ENCODE results near the gene NUDT16L1. TPM values are rescaled to one million over a fixed set of nuclear protein-coding genes. Genes with fewer than 3 reads are reported as not detected.
A peak's percentile ranks its signal among the peaks of the same experiment; 100 is the strongest.

Gene NUDT16L1
- total and polyA plus RNA-seq, 2 donors (not counting 1 experiment from before 2014, with no cell fraction given): 14.0 to 21.5 TPM

- Histone ChIP-seq H4K20me1 (ENCODE audit: control insufficient read depth, extremely low read depth, insufficient read depth, low read length) (no peaks in the 10 kb centered on the region), H3K4me3 (replicated peaks in 1 of 4; ENCODE audit: control extremely low read depth in 1 of 4, insufficient read depth in 1 of 4, low read depth in 3 of 4, low read length in 4 of 4) (no peak overlapping the region), H3K9ac (ENCODE audit: insufficient read depth, low read length) (no peak overlapping the region), H3K79me2 (ENCODE audit: control insufficient read depth, insufficient read depth, low read length) (no peaks in the 10 kb centered on the region), H3K4me1 (ENCODE audit: control insufficient read depth, extremely low read depth, insufficient read depth, low read length) (no peaks in the 10 kb centered on the region), H3K27me3 (ENCODE audit: control insufficient read depth, insufficient read depth, low read length) (no peaks in the 10 kb centered on the region), H3K27ac (ENCODE audit: insufficient read depth, low read length) (no peak overlapping the region), H3K9me3 (ENCODE audit: control insufficient read depth, insufficient read depth, low read depth, low read length) (no peaks in the 10 kb centered on the region), H2AFZ (ENCODE audit: low read length) (no peak overlapping the region), H3K4me2 (ENCODE audit: extremely low read depth, insufficient read depth, low read length) (no peak overlapping the region), H3K36me3 (ENCODE audit: control insufficient read depth, insufficient read depth, low read length) (peaks cover 24% of the 10 kb centered on the region)
- no peak for TF ChIP-seq EZH2 (IDR thresholded peaks at IDR 0.05; ENCODE audit: low read length, missing control alignments)
- no peak for TF ChIP-seq CTCF (conservative IDR thresholded peaks at IDR 0.05 in 1 of 2, IDR thresholded peaks at IDR 0.05 in 1 of 2; ENCODE audit: low read depth in 1 of 2, low read length in 2 of 2)
- DNase-seq (ENCODE audit: low read depth in 2 of 2): no peak
Observed at GRCh38 chr16:4681471-4682083, 11.8 kb upstream of the NUDT16L1 start.

GRCh38 chr16:4682084-4682591 is 11.2 kb upstream of the NUDT16L1 start:
- peaks cover 24% of the 10 kb centered on the region for H3K36me3 ChIP-seq (ENCODE audit: control insufficient read depth, insufficient read depth, low read length)
- no peak overlapping the region for H3K4me3 ChIP-seq (replicated peaks in 1 of 4; ENCODE audit: control extremely low read depth in 1 of 4, insufficient read depth in 1 of 4, low read depth in 3 of 4, low read length in 4 of 4)
- no peaks in the 10 kb centered on the region for H4K20me1 ChIP-seq (ENCODE audit: control insufficient read depth, extremely low read depth, insufficient read depth, low read length)
- no peaks in the 10 kb centered on the region for H3K9me3 ChIP-seq (ENCODE audit: control insufficient read depth, insufficient read depth, low read depth, low read length)
- H3K9ac ChIP-seq (ENCODE audit: insufficient read depth, low read length): no peak overlapping the region
- no peak overlapping the region for H3K27ac ChIP-seq (ENCODE audit: insufficient read depth, low read length)
- no peaks in the 10 kb centered on the region for H3K27me3 ChIP-seq (ENCODE audit: control insufficient read depth, insufficient read depth, low read length)
- H3K4me2 ChIP-seq (ENCODE audit: extremely low read depth, insufficient read depth, low read length): no peak overlapping the region
- TF ChIP-seq CTCF (conservative IDR thresholded peaks at IDR 0.05 in 1 of 2, IDR thresholded peaks at IDR 0.05 in 1 of 2; ENCODE audit: low read depth in 1 of 2, low read length in 2 of 2): no peak
- no peak for TF ChIP-seq EZH2 (IDR thresholded peaks at IDR 0.05; ENCODE audit: low read length, missing control alignments)
- H3K79me2 ChIP-seq (ENCODE audit: control insufficient read depth, insufficient read depth, low read length): no peaks in the 10 kb centered on the region
- no peak overlapping the region for H2AFZ ChIP-seq (ENCODE audit: low read length)
- DNase-seq (ENCODE audit: low read depth in 2 of 2): no peak
- H3K4me1 ChIP-seq (ENCODE audit: control insufficient read depth, extremely low read depth, insufficient read depth, low read length): no peaks in the 10 kb centered on the region

GRCh38 chr16:4682616-4683254 is 10.6 kb upstream of the NUDT16L1 start:
- Histone ChIP-seq H3K9ac (ENCODE audit: insufficient read depth, low read length) (no peak overlapping the region), H3K27me3 (ENCODE audit: control insufficient read depth, insufficient read depth, low read length) (no peaks in the 10 kb centered on the region), H3K79me2 (ENCODE audit: control insufficient read depth, insufficient read depth, low read length) (no peaks in the 10 kb centered on the region), H3K4me2 (ENCODE audit: extremely low read depth, insufficient read depth, low read length) (no peak overlapping the region), H3K36me3 (ENCODE audit: control insufficient read depth, insufficient read depth, low read length) (peaks cover 24% of the 10 kb centered on the region), H3K9me3 (ENCODE audit: control insufficient read depth, insufficient read depth, low read depth, low read length) (no peaks in the 10 kb centered on the region), H3K4me1 (ENCODE audit: control insufficient read depth, extremely low read depth, insufficient read depth, low read length) (no peaks in the 10 kb centered on the region), H4K20me1 (ENCODE audit: control insufficient read depth, extremely low read depth, insufficient read depth, low read length) (no peaks in the 10 kb centered on the region), H2AFZ (ENCODE audit: low read length) (no peak overlapping the region), H3K4me3 (replicated peaks in 1 of 4; ENCODE audit: control extremely low read depth in 1 of 4, insufficient read depth in 1 of 4, low read depth in 3 of 4, low read length in 4 of 4) (no peak overlapping the region), H3K27ac (ENCODE audit: insufficient read depth, low read length) (no peak overlapping the region)
- peak; percentile 27 to 51 for TF ChIP-seq CTCF (conservative IDR thresholded peaks at IDR 0.05 in 1 of 2, IDR thresholded peaks at IDR 0.05 in 1 of 2; ENCODE audit: low read depth in 1 of 2, low read length in 2 of 2)
- no peak for TF ChIP-seq EZH2 (IDR thresholded peaks at IDR 0.05; ENCODE audit: low read length, missing control alignments)
- DNase-seq (ENCODE audit: low read depth in 2 of 2): peak; percentile 27 to 37

Measured in fibroblast of lung (primary cell).